ENCODE results near the gene OSM. TPM values are rescaled to one million over a fixed set of nuclear protein-coding genes. Genes with fewer than 3 reads are reported as not detected.

OSM gene
- polyA plus RNA-seq, 3 donors: 48.0 to 295 (median 146) TPM

- Mint-ChIP-seq H3K27me3 (ENCODE audit: low read depth in 3 of 3) (peaks cover 13 to 36% (median 27%) of the 10 kb centered on the region in 3 donors), H3K9me3 (peaks cover 0 to 9% (median 0%) of the 10 kb centered on the region in 7 donors), H3K4me1 (peaks cover 97% of the 10 kb centered on the region), H3K36me3 (peaks cover 25 to 44% of the 10 kb centered on the region in 2 donors), H3K27ac (peak overlapping the region; percentile 77 to 99 (median 98)), H3K4me3 (peak overlapping the region; percentile 42 to 60)
- Histone ChIP-seq H4K20me1 (ENCODE audit: insufficient read depth, low read length) (no peaks in the 10 kb centered on the region), H3K27me3 (ENCODE audit: control insufficient read depth in 2 of 2, insufficient read depth in 2 of 2, low read length in 2 of 2) (peaks cover 0 to 10% of the 10 kb centered on the region in 2 donors), H2AFZ (ENCODE audit: insufficient read depth, low read depth, low read length, poor library complexity, severe bottlenecking) (no peak overlapping the region), H3K27ac (ENCODE audit: low read depth in 1 of 2, low read length in 2 of 2) (peak overlapping the region; percentile 11 to 50), H3K4me1 (ENCODE audit: control insufficient read depth in 1 of 2, insufficient read depth in 2 of 2, low read length in 2 of 2) (peaks cover 79 to 99% of the 10 kb centered on the region in 2 donors), H3K36me3 (replicated peaks in 1 of 2; ENCODE audit: control insufficient read depth in 1 of 2, insufficient read depth in 2 of 2, low read length in 2 of 2) (no peaks in the 10 kb centered on the region), H3K4me2 (replicated peaks; ENCODE audit: extremely low read depth, low read length, poor library complexity, severe bottlenecking) (no peak overlapping the region), H3K9me3 (replicated peaks in 1 of 2; ENCODE audit: control insufficient read depth in 1 of 2, insufficient read depth in 1 of 2, low read length in 2 of 2) (no peaks in the 10 kb centered on the region), H3K79me2 (ENCODE audit: insufficient read depth, low read length) (no peaks in the 10 kb centered on the region), H3K9ac (ENCODE audit: insufficient read depth, low read length, poor library complexity, severe bottlenecking) (no peak overlapping the region), H3K4me3 (replicated peaks in 1 of 3; ENCODE audit: low read depth in 2 of 3, low read length in 3 of 3) (no peak overlapping the region)
- peak; percentile 75 to 92 (median 87) for DNase-seq
- TF ChIP-seq CTCF (IDR thresholded peaks at IDR 0.05): no peak
- intact Hi-C loops (cut with micrococcal nuclease): loop anchor here (1.0 to 5.0 kb wide), 5 partner anchors 9 to 169 kb away; no protein-coding TSS in a partner anchor
- 40% methylated on average over 6 of the region's 16 CpGs for WGBS (ENCODE audit: insufficient coverage)
Measured at GRCh38 chr22:30272781-30273601, 6.3 kb upstream of the OSM start.

GRCh38 chr22:30270832-30271231, 4.2 kb upstream of the OSM start:
- Histone ChIP-seq H4K20me1 (ENCODE audit: insufficient read depth, low read length) (no peaks in the 10 kb centered on the region), H3K27me3 (ENCODE audit: control insufficient read depth in 2 of 2, insufficient read depth in 2 of 2, low read length in 2 of 2) (peaks cover 0 to 6% of the 10 kb centered on the region in 2 donors), H3K9ac (ENCODE audit: insufficient read depth, low read length, poor library complexity, severe bottlenecking) (peak overlapping the region; percentile 16), H3K4me3 (replicated peaks in 1 of 3; ENCODE audit: low read depth in 2 of 3, low read length in 3 of 3) (peak overlapping the region in 1 of 3 experiments; percentile 40), H2AFZ (ENCODE audit: insufficient read depth, low read depth, low read length, poor library complexity, severe bottlenecking) (no peak overlapping the region), H3K27ac (ENCODE audit: low read depth in 1 of 2, low read length in 2 of 2) (peak overlapping the region; percentile 82 to 89), H3K9me3 (replicated peaks in 1 of 2; ENCODE audit: control insufficient read depth in 1 of 2, insufficient read depth in 1 of 2, low read length in 2 of 2) (no peaks in the 10 kb centered on the region), H3K4me1 (ENCODE audit: control insufficient read depth in 1 of 2, insufficient read depth in 2 of 2, low read length in 2 of 2) (peaks cover 80 to 99% of the 10 kb centered on the region in 2 donors), H3K36me3 (replicated peaks in 1 of 2; ENCODE audit: control insufficient read depth in 1 of 2, insufficient read depth in 2 of 2, low read length in 2 of 2) (no peaks in the 10 kb centered on the region), H3K4me2 (replicated peaks; ENCODE audit: extremely low read depth, low read length, poor library complexity, severe bottlenecking) (peak overlapping the region; percentile 28), H3K79me2 (ENCODE audit: insufficient read depth, low read length) (no peaks in the 10 kb centered on the region)
- TF ChIP-seq CTCF (IDR thresholded peaks at IDR 0.05): no peak
- Mint-ChIP-seq H3K4me1 (peaks cover 90% of the 10 kb centered on the region), H3K36me3 (peaks cover 22 to 35% of the 10 kb centered on the region in 2 donors), H3K9me3 (peaks cover 0 to 10% (median 0%) of the 10 kb centered on the region in 7 donors), H3K27ac (peak overlapping the region; percentile 92 to 99 (median 99)), H3K27me3 (ENCODE audit: low read depth in 3 of 3) (peaks cover 9 to 27% (median 20%) of the 10 kb centered on the region in 3 donors), H3K4me3 (peak overlapping the region; percentile 68 to 79)
- WGBS (ENCODE audit: insufficient coverage): 0% methylated on average over 15 of the region's 16 CpGs
- intact Hi-C loops (cut with micrococcal nuclease): loop anchor here (5.0 kb wide), 2 partner anchors 74 to 171 kb away; no protein-coding TSS in a partner anchor
- DNase-seq: peak; percentile 99 to 100 (median 99)

All from CD14-positive monocyte (primary cell).